HG03159 (cell line): ENCODE data around the gene CHCHD4.

ENCODE experiments used
- ATAC-seq: cut with Tn5 transposase; IDR thresholded peaks from one replicate; pipeline ENCODE4 v1.9.1; 2021; ENCODE audit warnings: mild to moderate bottlenecking, moderate library complexity; ENCODE audit not compliant: unreplicated experiment

CHCHD4 gene

GRCh38 chr3:14137004-14137403 lies 12.3 kb upstream of the CHCHD4 start:
- ATAC-seq: no peak

DNA sequence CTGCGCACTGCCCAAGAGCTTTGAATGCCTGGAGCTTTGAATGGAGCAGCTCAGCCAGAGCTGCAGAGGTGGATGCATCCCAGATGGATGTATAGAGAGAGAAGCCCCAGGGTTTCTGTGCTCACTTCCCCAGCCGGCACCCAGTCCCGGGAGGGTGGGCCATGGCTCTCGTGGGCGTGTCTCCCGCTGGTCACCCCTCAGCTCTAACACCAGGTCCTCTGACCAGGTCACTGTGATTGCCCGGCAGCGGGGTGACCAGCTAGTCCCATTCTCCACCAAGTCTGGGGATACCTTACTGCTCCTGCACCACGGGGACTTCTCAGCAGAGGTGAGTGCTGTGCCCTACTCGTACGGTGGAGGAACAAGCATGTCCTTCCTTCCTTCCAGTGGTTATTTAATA lies 10.9 kb upstream of the CHCHD4 start:
- ATAC-seq: no peak

- ATAC-seq: no peak
Observed at GRCh38 chr3:14134291-14134690, 9.6 kb upstream of the CHCHD4 start.

DNA sequence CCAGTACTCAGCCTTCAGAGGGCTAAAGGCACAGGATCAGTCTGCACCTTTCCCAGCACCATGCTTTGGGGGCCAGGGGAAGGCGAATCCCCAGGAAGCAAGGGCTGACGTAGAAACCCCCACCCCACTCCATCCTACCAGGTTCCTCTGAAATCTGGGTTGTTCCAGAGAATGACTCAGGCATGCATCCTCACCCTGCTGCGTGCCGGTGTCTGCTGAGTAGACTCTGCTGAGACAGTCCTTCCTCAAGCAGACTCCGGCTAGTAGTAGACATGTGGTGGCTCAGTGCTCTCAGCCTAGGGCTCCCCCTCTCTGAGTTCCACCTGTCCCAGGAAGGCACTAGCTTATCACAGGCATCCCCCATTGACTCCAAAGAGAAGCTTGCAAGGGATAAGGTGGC lies 9.2 kb upstream of the CHCHD4 start:
- ATAC-seq: no peak

DNA sequence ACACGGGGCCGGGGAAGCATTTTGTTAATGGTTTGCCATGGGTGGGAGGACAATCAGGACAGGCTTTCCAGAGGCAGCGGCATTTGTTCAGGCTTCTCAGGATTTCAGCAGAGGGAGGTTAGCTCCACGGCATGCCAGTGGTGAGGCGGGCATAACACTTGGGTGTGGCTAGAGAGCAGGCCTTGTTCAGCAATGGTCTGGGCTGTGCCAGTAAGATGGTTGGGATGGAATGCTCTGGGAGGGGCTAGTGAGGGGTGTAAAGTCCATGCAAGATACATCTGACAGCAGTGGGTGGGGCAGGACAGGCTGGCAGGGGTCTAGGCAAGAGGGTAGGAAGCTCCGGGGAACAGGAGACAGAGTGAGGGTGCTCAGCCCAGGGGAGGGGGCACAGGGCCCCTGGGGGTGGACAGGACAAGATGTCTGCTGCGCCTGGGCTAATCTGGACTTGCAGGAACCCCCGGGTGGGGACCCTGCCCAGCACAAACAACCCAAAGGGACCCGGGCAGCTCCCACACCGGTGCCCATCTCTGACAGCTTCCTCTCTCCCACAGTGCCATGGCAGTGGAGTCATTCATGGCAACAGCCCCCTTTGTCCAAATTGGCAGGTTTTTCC lies 8.6 kb upstream of the CHCHD4 start:
- ATAC-seq: no peak

DNA sequence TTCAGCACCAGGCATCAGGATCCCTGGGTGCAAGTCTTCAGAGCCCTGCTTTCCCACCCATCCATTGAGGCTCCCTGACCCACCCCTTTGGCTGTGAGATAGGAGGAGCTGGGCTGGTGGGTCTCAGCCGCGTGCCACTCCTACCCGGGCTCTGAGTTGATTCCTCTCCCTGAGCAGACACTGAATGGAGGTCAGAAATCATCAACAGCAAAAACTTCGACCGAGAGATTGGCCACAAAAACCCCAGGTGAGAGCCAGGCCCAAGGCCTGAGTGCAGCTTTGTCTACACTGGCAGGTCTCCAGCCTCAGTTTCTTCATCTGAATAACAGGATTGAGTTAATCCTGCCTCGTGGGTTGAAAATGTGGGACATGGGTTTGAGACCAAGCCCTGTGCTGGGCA lies 8.0 kb upstream of the CHCHD4 start:
- no peak for ATAC-seq

GRCh38 chr3:14132120-14132519 lies 7.5 kb upstream of the CHCHD4 start:
- ATAC-seq: no peak

DNA sequence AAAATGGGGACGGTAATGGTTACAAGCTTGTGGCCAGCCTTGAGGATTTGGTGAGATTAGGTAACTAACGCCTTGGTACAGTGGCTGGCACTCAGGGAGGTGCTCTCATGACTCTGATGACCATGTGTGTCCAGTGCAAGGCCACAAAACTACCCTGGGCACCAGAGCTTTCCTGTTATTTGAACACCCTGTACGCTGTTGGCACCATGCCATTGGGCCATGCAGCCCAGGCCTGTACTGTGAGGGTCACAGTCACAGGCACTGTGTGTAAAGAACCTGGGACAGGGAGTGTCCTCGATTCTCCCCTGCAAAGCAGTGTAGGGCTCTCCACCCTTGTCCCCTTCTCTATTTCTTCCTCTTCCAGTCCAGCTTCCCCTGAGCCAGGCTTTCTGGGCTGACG lies 6.5 kb upstream of the CHCHD4 start:
- ATAC-seq: no peak

DNA sequence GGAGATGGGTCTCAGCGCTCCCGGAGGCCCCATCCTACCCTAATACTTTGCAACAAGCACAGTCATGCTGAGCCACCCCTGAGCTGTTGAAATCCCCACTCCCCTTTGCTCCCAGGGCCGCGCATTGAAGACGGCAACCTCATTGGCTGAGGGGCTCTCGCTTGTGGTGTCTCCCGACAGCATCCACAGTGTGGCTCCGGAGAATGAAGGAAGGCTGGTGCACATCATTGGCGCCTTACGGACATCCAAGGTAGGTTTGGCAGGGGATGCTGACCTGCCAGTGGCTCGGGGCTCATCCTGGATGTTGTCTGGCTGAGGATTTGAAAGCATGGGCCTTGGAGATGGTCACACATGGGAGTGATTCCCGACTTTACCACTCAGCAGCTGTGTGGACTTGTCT lies 6.0 kb upstream of the CHCHD4 start:
- ATAC-seq: no peak

GRCh38 chr3:14130230-14130629 lies 5.6 kb upstream of the CHCHD4 start:
- no peak for ATAC-seq

DNA sequence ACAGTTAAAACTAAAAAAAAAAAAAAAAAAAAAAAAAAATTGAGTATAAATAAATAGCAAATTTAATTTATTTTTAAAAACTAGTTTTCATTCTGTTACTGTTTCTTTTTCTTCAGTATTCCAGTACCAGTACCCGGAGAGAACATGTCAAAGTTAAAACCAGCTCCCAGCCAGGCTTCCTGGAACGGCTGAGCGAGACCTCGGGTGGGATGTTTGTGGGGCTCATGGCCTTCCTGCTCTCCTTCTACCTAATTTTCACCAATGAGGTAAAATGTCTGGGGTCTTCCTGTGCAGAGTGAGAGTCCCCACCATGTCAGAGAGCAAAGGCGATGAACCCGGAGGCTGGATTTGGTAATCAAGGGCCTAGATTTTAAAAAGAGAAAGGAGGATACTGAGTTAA lies 4.6 kb upstream of the CHCHD4 start:
- ATAC-seq: no peak

GRCh38 chr3:14128724-14129123 lies 4.1 kb upstream of the CHCHD4 start:
- ATAC-seq: no peak

DNA sequence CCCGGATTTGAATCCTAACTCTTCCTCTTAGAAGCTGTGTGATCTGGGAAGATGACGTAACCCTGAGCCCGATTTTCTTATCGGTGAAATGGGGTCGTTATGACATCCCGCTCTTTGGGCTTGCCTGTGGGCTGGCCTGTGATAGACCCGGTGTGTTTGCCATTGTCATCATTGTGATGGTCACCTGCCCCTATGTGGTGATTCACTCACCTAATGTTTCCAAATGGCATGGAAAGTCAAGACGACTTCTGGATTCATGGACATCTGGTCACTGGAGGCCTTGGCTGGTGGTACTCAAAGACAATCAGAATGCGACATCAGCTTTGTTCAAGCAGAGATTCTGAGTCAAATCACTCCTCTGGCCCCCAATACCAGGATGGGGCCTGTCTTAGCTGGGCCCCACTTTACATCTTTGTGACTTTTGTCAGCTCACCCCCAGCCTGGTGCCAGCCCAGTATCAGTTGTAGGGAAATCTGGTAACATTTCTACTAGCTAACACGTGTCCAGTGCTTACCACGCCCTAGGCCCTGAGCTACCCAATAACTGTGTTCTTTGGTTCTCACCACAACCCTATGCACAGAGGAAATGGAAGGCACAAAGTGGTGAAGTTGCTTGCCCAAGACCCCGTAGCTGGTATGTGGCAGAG lies 3.0 kb upstream of the CHCHD4 start:
- no peak for ATAC-seq

DNA sequence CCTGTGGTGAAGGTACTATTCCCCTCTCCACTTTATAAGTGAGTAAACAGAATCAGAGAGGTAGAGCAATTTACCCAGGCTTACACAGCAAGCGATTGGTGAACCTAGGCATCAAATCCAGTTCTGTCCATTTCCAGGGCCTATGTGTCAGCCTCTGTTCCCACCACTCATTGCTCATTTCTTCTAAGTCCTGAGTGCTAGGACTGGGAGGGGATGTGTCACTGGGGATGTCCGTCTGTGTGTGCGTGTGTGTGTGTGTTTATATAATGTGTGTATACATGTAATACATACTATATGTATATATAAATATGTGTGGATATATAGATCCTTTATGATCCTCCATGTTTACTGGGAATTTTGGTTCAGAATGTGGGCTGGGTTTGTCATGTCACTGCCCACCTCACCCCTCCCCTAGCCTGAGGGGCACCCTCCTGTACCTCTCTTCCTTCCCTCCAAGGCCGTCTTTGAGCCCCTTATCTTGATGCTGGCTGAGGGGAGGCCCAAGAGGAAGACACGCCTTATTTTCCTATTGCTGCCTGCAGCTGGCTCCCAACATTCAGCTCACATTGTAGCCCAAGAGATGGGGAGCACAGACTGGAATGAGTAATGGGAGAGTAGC lies 2.3 kb upstream of the CHCHD4 start:
- no peak for ATAC-seq

GRCh38 chr3:14126017-14126886 lies 1.6 kb upstream of the CHCHD4 start:
- no peak for ATAC-seq

- peak; percentile 32 for ATAC-seq
Observed at GRCh38 chr3:14125193-14126016, 735 bp upstream of the CHCHD4 start.

DNA sequence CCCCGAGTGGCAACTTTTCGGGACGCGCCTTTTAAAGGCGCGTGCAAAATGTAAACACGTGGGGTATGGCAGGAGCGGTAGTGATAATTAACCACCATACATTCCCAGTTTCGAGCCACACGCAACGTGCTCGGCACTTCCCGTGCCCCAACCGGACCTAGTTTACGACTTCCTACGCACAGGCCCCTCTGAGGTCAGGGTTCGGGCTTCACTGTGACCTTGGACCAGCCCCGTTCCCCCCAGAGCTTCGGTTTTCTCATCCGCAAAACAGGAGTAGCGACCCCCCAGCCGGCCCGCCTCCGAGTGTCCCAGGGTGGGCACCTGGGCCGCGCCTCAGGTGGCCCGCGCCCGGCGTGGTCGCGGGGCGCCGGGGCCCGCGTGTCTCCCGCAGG lies 451 bp downstream of the CHCHD4 start:
- peak; percentile 28 for ATAC-seq

DNA sequence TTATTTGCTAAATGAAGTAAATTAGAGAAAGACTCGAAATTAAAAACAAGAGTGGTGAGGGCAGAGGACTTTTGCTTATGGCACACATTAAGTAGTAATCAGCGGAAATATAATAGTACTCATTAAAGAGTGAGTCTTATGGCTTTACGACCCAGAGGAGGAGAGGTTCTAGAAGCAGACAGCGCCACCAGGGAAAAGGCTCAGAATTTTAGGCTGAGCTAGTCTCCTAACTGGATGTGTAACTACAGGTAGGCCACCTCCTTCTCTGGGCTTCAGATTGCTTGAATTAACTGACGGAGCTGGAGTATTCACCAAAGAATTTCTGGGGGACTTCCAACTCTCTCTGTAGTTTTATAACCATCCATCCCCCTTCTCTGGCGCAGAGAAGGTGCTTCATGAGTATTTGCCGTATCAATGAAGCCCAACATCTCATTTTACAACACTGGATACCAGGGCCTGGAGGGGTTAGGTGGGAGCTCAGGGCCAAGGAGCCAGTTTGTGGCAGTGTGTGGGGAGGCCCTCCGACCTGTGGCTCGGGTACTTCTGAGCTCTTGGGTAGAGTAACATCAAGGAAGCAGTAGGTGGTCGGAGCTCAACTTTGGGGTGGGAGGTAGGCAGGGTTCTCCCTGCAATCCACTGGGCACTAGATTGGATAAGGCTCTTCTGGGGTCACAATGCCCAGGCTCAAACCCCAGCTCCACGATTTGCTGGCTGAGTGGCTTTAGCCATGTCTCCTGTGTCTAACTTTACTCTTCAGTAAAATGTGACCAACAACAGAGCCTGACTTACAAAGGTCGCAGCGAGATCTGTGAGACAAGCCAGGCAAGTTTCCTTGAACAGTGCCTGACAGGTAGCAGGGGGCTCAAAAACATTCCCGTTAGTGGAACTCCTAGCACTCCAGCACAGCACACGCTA lies 1.1 kb downstream of the CHCHD4 start:
- ATAC-seq: no peak

DNA sequence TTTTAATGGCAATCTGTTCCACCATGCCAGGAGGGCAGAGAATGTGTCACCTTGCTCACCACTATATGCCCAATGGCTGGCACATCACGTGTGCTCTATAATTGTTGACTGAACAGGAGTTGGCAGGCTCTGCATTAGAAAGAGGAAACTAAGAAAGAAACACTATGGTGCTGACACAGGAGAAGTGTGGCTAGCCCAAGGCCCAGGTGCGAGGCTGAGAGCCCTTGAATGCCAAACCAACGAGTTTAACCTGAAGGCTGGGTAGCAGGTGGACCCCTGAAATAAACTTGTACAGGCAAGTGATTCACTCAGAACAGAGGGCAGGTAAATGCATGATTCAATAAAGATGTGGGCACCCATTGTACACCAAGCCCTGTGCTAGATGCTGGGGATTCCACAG lies 2.4 kb downstream of the CHCHD4 start:
- no peak for ATAC-seq

GRCh38 chr3:14121859-14122258 lies 2.8 kb downstream of the CHCHD4 start:
- ATAC-seq: no peak
